Stimulated activated CD4-positive, alpha-beta T cell treated with anti-CD3 and anti-CD28 coated beads, Interleukin-1b, Interleukin-23, amount 100 ng/mL, for 48 hours (primary cell): ENCODE data around the gene EFHC1.
"Not testable (repeated sequence)": the region's sequence is repeated elsewhere in the genome, so short reads cannot be mapped to it uniquely, and the experiment has no call there.

Experiments used
- DNase-seq: peaks from one replicate; pipeline ENCODE4 v3.0.0-alpha.2; 2020

Gene EFHC1

DNA sequence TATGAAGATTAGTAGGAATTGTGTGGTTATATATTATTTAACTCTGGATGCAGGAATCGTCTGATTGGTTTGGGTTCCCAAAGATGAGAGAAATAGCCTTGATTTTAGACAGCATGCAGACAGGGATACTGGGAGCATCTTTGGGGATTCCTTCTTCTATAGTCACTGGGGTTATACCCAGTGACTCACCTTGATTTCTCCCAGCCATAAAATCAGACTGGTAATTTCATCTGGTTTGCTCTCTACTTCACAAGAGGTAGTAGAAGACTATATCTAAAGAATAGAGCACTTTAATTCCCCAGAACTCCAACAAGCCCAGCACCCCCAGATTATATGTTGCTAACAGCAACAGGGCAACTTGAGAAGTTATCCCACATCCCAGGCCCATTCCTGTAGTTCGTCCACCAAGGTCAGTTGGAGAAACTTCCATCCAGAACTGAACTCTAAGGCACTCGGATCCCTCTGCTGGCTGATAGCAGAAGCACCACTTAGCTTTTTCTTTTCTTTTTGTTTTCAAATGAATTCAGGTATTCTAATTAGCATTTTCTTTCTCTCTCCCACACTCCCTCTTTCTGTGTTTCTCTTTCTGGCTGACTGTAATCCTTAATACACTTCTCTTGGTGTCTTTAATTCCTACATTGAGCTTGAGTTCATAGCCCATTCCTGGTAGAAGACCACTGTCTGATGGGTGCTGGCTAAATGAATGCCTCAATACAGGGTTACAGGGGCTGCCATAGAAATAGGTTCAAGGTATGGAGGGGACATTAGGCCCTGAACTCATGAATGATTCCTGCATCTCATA, 20.4 kb upstream of the EFHC1 start:
- DNase-seq, result no peak

DNA sequence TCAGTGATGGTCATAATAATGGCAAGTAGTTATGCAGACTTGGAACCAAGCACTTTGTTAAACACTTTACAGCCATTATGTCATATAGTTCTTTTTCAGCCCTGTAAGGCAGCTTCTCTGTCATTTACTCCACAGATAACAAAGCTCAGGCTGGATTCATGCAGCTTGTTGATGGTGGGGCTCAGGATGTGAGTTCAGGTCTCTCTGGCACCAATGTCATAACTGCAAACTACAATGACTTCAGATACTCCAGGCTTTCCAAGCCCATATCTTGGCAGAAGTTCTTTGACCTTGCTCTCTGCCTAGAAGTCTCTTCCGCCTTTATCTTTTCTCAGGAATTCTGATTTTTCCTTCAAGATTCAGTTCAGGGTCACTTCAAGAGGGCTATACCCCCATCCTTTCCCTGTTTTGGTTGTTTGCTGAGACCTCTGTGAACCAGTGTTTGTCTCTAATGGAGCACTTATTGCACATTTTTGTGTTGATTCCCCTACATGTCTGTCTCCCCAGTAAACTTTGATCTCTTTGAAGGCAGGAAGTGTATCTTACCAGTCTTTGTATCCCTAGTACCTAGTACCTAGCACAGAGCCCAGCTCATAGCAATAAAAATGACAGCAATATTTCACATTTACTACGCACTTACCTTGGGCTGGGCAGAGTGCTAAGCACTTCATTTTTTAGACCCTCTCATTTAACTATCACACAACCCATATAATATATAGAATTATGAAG, 19.7 kb upstream of the EFHC1 start:
- DNase-seq, result no peak

DNA sequence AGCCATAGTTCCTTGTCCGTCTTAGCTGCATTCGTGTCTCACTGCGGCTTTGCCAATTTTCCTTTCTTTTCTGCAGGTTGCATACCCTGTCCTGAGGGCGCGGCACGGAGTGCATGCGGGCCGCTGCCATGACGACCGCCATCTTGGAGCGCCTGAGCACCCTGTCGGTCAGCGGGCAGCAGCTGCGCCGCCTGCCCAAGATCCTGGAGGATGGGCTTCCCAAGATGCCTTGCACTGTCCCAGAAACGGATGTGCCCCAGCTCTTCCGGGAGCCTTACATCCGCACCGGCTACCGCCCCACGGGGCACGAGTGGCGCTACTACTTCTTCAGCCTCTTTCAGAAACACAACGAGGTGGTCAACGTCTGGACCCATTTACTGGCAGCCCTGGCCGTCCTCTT, 17.1 kb upstream of the EFHC1 start:
- DNase-seq, result no peak

DNA sequence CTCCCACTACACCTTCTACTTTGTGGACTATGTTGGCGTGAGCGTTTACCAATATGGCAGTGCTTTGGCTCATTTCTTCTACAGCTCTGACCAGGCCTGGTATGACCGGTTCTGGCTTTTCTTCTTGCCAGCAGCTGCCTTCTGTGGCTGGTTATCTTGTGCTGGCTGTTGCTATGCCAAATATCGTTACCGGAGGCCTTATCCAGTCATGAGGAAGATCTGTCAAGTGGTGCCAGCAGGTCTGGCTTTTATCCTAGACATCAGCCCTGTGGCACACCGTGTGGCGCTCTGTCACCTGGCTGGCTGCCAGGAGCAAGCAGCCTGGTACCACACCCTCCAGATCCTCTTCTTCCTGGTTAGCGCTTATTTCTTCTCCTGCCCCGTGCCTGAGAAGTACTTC, 16.5 kb upstream of the EFHC1 start:
- DNase-seq, result no peak

DNA sequence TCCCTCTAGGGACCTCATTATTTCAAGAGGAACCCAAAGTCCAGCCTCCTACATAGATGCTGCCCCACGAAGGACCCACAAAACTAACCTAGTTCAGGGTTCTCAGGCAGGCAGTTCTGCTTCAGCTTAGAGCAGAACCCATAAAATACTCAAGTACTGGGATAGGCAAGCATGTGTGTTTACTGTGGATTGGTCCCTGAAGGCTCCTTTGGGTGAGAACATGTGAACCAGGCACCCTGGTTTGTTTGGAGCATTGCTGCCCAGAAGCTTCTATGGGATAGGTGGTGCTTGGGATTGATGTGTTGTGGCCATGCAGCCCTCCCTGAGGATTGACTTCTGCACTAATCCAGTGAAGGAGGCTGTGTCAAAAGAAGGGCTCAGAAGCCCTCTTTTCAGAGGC, 14.9 kb upstream of the EFHC1 start:
- no peak for DNase-seq

DNA sequence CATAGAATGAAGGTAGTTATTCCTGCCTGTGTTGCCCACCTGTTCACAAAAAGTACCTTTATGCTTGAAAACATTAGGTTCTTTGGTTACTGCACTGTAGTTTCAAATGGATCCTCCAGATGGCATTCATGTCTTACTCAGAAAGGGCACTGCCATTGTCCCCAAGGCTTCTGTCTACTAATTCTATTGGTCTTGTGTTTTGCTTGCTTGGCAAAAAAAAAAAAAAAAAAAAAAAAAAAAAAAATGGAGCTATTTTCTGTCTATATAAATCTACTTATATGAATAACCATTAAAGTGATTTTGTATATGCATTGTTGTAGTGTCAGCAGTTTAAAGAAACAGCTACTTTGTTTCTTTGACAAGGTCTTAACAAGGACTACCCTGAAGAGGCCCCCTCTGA, 12.7 kb upstream of the EFHC1 start:
- DNase-seq, result no peak

DNA sequence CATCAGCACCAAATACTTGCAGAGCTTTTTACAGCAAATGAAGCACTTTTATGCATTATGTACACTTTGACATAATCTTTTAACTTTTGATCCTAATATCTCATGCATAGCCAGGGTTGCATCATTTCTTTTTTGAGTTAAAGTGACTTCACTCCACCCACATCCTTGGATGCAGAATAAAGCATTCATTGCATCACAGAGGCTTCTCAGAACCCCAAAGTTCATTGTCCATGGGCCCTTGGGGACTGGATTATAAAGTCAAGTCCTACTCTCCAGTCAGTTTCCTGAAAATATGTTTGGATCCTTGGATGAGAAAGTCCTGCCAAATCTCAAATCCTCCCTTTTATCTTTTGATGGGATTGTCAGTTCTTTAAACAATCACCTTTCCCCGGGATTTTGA, 10.6 kb upstream of the EFHC1 start:
- DNase-seq, result no peak

DNA sequence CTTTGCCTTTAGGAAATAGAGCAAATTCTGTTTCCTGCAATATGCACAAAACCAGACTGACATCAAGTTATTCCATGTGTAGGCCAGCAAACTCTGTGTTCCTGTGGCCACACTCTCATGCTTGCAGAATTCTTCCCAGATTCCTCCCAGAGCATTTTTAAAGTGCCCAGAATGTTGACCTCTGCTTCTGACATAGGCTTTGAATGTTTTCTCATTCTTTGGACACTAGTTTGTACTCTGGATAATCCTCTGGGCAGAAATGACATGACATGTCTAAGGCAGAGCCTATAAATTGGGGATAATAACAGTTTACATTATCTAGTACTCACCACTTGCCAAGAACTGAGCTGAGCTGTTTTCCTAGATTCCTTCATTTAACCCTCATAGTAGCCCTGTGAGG, 9.2 kb upstream of the EFHC1 start:
- DNase-seq, result no peak

DNA sequence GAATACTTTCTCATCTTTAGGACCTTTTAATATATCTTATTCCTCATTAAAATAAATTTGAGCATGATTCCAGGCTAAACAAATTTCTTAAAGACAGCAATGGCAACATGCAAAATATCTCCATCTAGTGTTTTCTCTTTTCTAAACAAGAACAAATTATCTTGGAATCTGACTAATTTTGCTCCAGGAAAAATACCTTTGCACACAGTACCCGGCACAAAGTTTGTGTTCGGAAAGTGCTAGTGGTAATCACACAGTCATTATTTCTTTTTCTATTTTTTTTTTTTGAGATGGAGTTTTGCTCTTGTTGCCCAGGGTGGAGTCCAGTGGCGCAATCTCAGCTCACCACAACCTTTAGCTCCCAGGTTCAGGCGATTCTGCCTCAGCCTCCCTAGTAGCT, 8.2 kb upstream of the EFHC1 start:
- DNase-seq, result no peak

DNA sequence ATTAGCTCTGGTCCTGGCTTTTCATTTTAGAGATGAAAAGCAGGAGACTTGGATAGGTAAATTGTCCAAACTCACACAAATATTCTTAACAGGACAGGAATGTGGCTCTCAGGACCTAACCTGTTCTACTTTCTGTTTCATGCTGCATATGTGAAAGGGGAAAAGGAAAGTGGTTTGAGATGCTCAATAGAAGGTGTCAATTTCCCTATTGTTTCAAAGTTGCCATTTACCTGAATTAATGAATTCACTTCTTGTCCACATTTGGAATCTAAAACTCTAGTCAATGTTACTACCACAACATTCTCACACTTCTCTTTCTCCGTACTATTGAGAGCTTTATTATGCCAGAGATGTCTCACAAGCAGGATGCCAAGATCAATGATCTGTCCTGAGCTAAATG, 4.8 kb upstream of the EFHC1 start:
- no peak for DNase-seq

DNA sequence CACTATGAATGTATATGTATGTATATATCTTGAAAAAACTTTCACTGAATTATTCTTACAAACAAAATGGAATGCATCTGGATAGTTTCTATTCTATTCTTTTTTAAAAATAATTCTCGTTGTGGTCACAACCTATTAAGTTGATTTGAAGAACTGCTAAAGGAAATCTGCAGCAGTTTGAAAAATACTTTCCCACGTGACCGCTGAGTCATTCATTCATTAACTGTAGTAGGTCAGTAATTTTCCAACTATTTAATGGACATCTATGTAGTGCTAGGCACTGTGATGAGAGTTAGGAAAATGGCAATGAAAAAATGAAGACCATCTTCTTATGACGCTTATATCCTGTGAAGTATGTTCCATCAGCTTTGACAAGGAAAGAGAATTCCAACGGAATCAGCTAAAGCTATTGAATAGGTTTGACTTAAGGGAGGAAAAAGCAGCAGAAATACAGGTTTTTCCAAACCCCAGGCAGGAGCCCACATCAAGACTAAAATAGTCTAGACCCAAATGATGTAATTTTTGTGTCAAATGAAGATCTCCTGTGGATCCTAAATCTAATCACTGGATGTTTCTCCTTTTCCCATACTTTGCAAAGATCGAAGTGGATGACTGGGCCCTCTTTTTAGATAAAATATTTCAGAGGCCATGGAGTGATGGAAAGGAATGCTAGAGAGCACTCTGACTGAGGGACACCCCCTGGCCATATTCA, 4.1 kb upstream of the EFHC1 start:
- DNase-seq, result no peak

DNA sequence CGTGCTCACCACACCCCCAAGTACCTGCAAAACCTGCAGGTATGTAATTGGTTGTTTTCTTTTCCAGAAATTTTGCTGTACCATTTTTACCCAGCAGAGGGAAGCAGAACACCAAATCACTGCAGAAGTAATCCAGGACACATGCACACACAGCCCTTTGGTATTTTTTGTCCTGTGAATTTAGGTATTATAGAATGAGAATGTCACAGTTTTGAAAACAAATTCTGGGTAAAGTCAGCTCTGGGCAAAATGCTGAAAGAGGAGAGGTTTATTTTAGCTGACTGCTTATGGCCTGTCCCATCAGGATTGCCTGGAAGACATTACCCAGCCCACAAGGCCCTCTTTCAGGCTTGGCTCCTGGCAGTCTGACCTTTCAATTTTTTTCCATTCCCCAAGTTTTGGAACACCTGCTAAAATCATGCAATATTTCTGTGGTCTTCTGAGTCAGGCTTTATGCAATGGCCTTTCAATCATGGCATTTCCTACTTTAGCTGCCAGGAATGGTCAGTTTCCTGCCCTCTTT, 3.5 kb upstream of the EFHC1 start:
- no peak for DNase-seq

DNA sequence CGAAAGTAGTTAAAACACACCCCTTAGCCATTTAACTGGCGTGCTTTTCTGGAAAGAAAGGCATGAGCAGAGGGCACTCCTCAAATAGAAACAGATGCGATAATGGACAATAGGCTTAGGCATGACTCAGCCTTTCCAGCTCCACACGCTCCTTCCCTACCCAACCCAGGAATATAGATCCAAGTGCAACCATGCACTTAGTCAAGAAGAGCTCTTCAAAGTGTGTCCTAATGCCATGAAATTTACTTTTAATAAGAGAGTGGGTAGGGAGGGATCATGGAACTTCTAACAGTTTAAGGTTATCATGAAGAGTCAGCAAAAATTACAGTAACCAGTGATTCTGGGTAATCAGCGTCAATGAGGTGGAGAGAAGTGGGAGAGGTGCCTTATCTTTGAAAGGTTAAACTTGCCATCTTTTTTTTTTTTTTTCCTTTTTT, 2.4 kb upstream of the EFHC1 start:
- no peak for DNase-seq

DNA sequence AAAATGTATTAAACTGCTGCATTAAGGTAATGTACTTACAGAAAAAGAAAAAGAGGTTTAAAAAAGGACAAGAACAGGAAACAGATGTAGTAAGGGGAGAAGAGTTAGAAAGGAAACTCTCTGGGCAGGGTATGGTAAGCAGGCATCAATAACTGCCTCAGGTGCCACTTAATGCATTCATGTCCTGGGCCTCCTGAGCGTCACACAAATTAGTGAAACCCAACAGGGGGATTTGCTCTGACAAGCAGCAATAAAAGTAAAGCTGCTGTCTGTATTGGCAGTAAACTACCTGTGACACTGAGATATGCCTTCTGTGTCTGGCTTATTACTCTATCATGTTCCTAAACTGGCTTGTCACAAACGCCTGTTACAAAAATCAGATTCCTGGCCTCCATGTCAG, 1.5 kb upstream of the EFHC1 start:
- no peak for DNase-seq

DNA sequence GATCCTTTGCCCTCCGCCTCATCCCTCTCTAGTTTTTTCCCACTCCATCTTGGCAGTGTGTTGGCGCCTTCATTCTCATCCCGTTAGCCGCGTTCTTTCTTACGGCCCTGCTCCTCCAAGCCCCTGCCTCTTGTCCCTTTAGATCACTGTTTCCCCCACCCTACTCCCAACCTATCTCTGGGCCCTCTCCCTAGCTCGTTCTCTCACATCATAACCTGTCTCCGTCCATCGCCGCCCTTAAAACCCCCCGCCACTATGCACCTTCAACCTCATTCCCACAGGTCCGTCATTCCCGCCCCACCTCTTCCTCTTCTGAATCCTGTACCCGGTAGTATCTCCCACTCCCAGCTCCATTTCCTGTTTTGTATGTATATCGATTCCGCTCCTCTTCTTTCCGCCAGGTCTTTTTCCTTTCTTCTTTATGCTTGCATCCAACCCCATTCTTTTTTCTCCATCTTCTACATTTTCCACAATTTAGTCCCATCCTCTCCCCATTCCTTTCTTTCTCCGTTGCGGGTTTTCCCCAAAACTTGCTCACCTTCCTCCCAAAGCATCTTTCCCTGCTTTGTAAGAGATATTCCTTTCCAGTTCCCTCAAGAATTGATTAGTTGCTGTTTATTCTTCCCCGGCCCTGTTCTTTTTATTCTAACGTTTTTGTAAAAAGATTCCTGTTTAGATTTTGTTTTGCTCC, 671 bp downstream of the EFHC1 start:
- no peak for DNase-seq

DNA sequence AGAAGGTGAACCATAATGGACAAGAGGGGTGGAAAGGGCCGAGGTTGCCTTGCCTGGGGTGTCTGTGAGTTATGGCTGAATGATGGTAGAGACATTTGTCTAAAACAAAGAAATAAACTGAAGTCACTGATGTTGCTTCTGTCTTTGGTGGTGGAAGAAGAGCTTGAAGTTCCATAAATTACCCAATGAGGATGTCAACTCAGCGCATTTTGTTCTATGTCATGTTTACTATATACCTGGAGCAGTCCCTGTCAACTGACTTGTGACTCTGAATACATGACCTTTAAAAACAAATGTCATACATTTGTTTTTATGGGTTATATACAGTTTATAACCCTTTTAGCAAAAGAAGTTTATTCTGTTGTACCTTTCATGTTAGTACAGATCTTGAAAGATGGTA, 2.0 kb downstream of the EFHC1 start:
- no peak for DNase-seq

DNA sequence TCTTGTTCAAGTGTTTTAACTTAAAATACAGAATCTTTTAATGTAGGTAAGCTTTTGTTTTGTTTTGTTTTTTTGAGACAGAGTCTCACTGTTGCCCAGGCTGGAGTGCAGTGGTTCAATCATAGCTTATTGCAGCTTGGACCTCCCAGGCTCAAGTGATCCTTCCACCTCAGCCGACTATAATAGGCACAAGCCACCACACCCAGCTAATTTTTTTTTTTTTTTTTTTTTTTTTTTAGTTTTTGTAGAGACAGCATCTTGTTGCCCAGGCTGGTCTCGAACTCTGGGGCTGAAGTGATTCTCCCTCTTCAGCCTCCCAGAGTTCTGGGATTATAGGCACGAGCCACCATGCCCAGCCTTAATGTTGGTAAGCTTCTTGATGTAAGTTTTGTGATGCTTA, 3.3 kb downstream of the EFHC1 start:
- DNase-seq, result no peak

DNA sequence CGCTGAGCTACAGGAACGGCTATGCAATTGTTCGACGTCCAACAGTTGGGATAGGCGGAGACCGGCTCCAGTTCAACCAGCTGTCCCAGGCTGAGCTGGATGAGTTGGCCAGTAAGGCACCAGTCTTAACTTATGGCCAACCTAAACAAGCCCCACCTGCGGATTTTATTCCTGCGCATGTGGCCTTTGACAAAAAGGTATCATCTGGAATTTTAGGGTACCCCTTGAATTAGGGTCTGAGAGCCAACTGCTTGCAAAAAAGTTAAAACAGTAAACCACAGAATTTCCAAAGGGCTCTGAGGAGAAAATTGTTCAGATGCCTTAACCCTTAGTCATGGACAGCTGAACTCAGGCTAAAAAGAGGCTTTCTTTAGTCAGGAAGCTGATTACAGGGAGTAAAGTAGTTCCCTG, 3.8 kb downstream of the EFHC1 start:
- DNase-seq, result no peak

DNA sequence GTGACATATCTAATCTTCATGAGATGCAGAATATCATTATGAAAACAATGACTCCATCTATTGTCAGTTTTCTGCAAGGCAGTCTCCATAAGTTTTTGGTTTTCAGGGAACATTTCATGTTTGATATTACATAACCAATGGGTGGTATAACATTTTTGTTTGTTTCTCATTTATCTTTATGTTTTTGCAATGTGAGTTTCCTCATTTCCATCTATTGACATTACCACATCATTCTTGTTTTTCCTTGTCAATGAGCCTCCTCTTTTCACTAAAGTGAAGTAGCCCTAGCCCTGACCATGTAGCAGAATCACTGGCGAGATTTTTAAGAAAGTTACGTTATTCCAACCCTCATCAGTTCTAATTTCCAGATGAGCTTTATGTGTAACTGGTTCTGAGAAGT, 4.4 kb downstream of the EFHC1 start:
- DNase-seq, result no peak

DNA sequence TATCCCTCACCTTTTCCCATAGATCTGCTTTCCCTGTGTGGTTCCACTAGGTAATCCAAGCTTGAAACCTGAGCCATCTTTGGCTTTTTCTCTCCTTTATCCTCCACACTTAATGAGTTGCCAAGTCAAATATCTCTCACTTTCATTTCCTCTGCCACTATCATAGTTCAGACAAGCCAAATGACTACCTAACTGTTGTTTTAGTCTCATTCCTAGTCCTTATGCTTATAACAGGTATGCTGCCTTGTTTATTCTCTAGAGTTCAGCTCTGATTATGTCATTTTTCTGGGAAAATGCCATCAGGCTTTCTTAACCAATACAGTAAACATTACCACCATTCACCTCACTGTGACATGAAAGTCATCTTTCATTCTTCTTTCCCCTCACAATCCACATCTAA, 6.5 kb downstream of the EFHC1 start:
- no peak for DNase-seq

DNA sequence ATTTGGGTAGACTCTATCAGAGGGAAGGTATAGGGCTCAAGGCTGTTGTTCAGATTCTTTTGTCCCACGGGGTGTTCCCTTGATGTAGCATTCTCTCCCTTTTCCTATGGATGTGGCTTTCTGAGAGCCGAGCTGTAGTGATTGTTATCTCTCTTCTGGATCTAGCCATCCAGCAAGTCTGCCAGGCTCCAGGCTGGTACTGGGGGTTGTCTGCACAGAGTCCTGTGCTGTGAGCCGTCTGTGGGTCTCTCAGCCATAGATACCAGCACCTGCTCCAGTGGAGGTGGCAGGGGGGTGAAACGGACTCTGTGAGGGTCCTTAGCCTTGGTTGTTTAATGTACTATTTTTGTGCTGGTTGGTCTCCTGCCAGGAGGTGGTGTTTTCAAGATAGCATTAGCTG, 13.2 kb downstream of the EFHC1 start:
- not testable (repeated sequence) for DNase-seq

DNA sequence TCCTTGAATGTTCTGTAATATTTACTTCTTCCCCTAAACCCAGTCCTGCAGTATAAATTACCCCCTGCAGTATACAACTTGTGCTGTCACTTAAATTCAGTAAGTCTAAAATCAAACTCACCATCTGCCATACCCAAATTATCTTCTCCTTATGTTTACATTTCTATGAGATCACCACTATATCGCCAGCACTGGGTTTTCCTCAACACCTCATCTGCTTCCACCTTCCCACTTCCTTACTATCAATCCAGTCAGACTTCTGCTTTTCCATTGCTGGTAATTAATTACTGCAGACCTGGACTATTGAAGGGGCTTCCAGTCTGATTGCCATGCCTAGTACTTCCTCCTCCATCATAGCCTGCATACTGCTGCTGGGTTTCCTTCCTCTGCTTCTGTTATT, 15.2 kb downstream of the EFHC1 start:
- DNase-seq, result no peak

DNA sequence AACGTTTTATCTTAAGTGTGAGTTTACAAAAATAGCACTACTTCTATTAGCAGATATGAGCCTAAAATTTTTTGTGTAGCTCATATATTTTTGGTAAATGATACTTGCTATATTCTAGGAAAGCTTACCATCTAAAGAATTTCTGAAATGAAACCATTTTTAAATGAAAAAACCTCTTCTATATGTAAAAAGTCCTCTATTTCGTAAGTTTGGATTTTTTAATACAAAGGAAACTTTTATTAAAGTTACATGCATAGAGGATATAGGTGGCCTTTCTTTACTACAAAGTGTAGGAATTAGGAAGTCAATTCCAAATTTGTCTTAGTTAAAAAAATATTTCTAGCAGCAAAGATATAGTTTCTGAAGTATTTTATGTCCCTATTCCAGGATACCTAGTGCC, 18.8 kb downstream of the EFHC1 start:
- no peak for DNase-seq
